ENCODE measurements around the gene AOAH. TPM values are rescaled to one million over a fixed set of nuclear protein-coding genes. Genes with fewer than 3 reads are reported as not detected.

Gene AOAH
- total and polyA plus RNA-seq, 9 of the 15 experiments (the other 6 are each of a cell fraction or from before 2014, with no cell fraction given) = not detected

GRCh38 chr7:36724996-36725395, 702 bp upstream of the AOAH start:
- H3K27ac ChIP-seq (ENCODE audit: extremely low read depth, low read depth, low read length) = no peak overlapping the region
- 0% methylated on average over 2 of the region's 2 CpGs for WGBS (ENCODE audit: insufficient coverage, low coverage, missing lambda C conversion rate)
- no peak overlapping the region for H2AFZ ChIP-seq (ENCODE audit: low read depth, low read length)
- ATAC-seq (no peak), FAIRE-seq (no peak), DNase-seq (ENCODE audit: extremely low read depth in 1 of 4, low spot score in 3 of 4) (no peak)
- no TSS peak for BruUV-seq (replicated peaks)
- no peaks in the 10 kb centered on the region for H3K4me1 ChIP-seq (replicated peaks in 1 of 2; ENCODE audit: control insufficient read depth in 2 of 2, insufficient read depth in 2 of 2, low read length in 2 of 2)
- CTCF ChIA-PET (ENCODE audit: low intra/inter-chr PET ratio) = no interaction called here
- no peak for TF ChIP-seq GATA2 (CRISPR knock-in tag; IDR thresholded peaks at IDR 0.05)
- TF ChIP-seq MAFF (IDR thresholded peaks at IDR 0.05; ENCODE audit: low read length) = no peak
- TF ChIP-seq MXI1 (IDR thresholded peaks at IDR 0.05; ENCODE audit: low read depth, low read length) = no peak
- no peak for TF ChIP-seq ZBED1 (IDR thresholded peaks at IDR 0.05)
- TF ChIP-seq ZNF184 (CRISPR knock-in tag; IDR thresholded peaks at IDR 0.05) = no peak
- no peak for TF ChIP-seq NR2C1 (IDR thresholded peaks at IDR 0.05)
- TF ChIP-seq NR2C1 (tag; IDR thresholded peaks at IDR 0.05) = no peak
- TF ChIP-seq CHCHD3 (CRISPR knock-in tag; IDR thresholded peaks at IDR 0.05) = no peak
- no peak for TF ChIP-seq HIVEP1 (CRISPR knock-in tag; IDR thresholded peaks at IDR 0.05)
- no peak for TF ChIP-seq JUNB (CRISPR knock-in tag; conservative IDR thresholded peaks at IDR 0.05)
- TF ChIP-seq ZNF584 (CRISPR knock-in tag; IDR thresholded peaks at IDR 0.05; ENCODE audit: low read depth) = no peak
- no peak for TF ChIP-seq GTF3C2 (IDR thresholded peaks at IDR 0.05; ENCODE audit: borderline replicate concordance, extremely low read depth, insufficient read length)
- TF ChIP-seq ELK1 (CRISPR knock-in tag; IDR thresholded peaks at IDR 0.05) = no peak
- no peak for TF ChIP-seq PHTF2 (CRISPR knock-in tag; IDR thresholded peaks at IDR 0.05)
- TF ChIP-seq HEY1 (CRISPR knock-in tag; IDR thresholded peaks at IDR 0.05; ENCODE audit: borderline replicate concordance) = no peak
- no peak for TF ChIP-seq TCF7 (IDR thresholded peaks at IDR 0.05; ENCODE audit: borderline replicate concordance)
- no peak for TF ChIP-seq SP1 (CRISPR knock-in tag; IDR thresholded peaks at IDR 0.05)
- TF ChIP-seq IRF1 (CRISPR knock-in tag; IDR thresholded peaks at IDR 0.05; ENCODE audit: borderline replicate concordance) = no peak
- no peak for TF ChIP-seq CBX8 (IDR thresholded peaks at IDR 0.05; ENCODE audit: borderline replicate concordance, extremely low read depth, low read depth, low read length, poor library complexity, severe bottlenecking)
- TF ChIP-seq ZNF311 (CRISPR knock-in tag; IDR thresholded peaks at IDR 0.05) = no peak
- in situ Hi-C loops (cut with MboI) (no loop called here), intact Hi-C loops (cut with micrococcal nuclease) (no loop called here)
- H3K9me1 ChIP-seq (ENCODE audit: control insufficient read depth, insufficient read depth, low read length) = no peaks in the 10 kb centered on the region
- no peaks in the 10 kb centered on the region for H3K36me3 ChIP-seq (ENCODE audit: control insufficient read depth, insufficient read depth, low read length)
- H3K79me2 ChIP-seq (ENCODE audit: control insufficient read depth, insufficient read depth, low read length) = no peaks in the 10 kb centered on the region
- peaks cover 0 to 10% of the 10 kb centered on the region in 2 experiments; a peak in 3 of 5 replicates for H3K27me3 ChIP-seq (ENCODE audit: control insufficient read depth in 2 of 2, insufficient read depth in 2 of 2, low read length in 2 of 2)
- POLR2A ChIA-PET = interaction anchor here (0.7 kb wide), 1 partner anchor 84 kb away, joined by 4 read pairs; no protein-coding TSS in a partner anchor
- no peak overlapping the region for H3K9ac ChIP-seq (ENCODE audit: insufficient read depth in 1 of 2, low read depth in 2 of 2, low read length in 2 of 2)
- no peak overlapping the region for H3K4me3 ChIP-seq
- H3K4me2 ChIP-seq (ENCODE audit: insufficient read depth, low read length) = no peak overlapping the region
- H4K20me1 ChIP-seq (replicated peaks; ENCODE audit: control insufficient read depth, insufficient read depth, low read length) = no peaks in the 10 kb centered on the region
- H3K9me3 ChIP-seq (replicated peaks; ENCODE audit: control insufficient read depth, insufficient read depth, low read depth, low read length) = no peaks in the 10 kb centered on the region
